ENCODE results near the gene PRKCH.

The PRKCH gene

DNA sequence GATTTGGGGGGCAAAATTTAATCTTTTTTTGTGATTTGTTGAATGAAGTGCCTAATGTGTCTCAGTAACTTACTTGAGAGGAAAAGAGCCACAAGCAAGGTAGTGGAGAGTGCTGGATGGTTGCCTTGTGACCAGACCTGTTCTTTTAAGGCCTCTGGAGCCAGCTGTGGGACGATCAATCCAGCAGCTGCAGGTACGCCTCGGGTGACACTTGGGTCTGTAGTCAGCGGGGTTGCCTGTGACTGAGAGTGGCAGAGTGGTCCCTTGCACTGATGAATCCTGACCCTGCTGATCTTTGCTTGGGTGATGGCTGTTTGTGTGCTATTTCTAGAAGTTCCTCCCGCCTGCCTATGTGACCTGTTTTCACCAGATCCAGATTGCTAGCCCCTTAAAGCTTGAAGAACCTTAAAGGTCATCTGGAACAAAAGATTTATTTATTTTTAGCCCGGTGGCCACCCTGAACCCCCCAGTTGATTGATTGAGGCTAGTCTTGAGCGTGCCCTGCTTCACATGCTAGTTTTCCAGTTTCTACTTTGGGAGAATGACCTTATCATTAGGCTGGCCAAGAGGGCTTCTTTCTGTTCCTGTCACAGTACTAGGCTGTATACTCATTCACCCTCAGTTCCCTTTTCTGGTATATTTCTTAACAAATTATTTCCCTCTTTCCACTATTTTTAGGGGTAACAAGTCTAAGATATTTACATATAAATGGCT, 23.2 kb downstream of the PRKCH start:
- no peaks in the 10 kb centered on the region for H3K36me3 Mint-ChIP-seq (ENCODE audit: low read depth)
- DNase-seq, result no peak
- TF ChIP-seq, protein P1, sequence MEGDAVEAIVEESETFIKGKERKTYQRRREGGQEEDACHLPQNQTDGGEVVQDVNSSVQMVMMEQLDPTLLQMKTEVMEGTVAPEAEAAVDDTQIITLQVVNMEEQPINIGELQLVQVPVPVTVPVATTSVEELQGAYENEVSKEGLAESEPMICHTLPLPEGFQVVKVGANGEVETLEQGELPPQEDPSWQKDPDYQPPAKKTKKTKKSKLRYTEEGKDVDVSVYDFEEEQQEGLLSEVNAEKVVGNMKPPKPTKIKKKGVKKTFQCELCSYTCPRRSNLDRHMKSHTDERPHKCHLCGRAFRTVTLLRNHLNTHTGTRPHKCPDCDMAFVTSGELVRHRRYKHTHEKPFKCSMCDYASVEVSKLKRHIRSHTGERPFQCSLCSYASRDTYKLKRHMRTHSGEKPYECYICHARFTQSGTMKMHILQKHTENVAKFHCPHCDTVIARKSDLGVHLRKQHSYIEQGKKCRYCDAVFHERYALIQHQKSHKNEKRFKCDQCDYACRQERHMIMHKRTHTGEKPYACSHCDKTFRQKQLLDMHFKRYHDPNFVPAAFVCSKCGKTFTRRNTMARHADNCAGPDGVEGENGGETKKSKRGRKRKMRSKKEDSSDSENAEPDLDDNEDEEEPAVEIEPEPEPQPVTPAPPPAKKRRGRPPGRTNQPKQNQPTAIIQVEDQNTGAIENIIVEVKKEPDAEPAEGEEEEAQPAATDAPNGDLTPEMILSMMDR (IDR thresholded peaks at IDR 0.05), result no peak
- H3K27me3 Mint-ChIP-seq (ENCODE audit: low read depth, poor library complexity), result peaks cover 13% of the 10 kb centered on the region
- H3K27ac Mint-ChIP-seq, result no peak overlapping the region
- H3K4me3 Mint-ChIP-seq, result no peak overlapping the region
- H3K9me3 Mint-ChIP-seq, result no peaks in the 10 kb centered on the region
- peaks cover 24% of the 10 kb centered on the region for H3K4me1 Mint-ChIP-seq

DNA sequence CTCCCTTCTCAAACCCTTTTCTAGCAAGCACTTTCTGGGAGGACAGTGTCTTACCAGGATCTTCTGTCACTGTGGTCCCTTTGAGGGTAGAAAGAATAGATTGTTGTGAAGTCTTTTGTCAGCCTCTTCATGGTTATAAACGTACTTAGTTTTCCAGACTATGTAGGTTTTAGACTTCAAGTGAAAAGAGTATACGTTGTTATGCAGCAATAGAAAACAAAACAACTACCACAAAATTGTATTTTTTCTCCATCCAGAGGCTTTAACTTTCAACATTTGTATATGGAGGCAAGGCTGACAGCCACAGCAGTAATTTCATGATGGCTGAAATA, 23.7 kb downstream of the PRKCH start:
- Mint-ChIP-seq H3K27me3 (ENCODE audit: low read depth, poor library complexity) (peaks cover 13% of the 10 kb centered on the region), H3K27ac (no peak overlapping the region), H3K4me3 (no peak overlapping the region), H3K36me3 (ENCODE audit: low read depth) (no peaks in the 10 kb centered on the region), H3K4me1 (peaks cover 24% of the 10 kb centered on the region), H3K9me3 (no peaks in the 10 kb centered on the region)
- TF ChIP-seq, protein P1 (IDR thresholded peaks at IDR 0.05), result no peak
- no peak for DNase-seq

DNA sequence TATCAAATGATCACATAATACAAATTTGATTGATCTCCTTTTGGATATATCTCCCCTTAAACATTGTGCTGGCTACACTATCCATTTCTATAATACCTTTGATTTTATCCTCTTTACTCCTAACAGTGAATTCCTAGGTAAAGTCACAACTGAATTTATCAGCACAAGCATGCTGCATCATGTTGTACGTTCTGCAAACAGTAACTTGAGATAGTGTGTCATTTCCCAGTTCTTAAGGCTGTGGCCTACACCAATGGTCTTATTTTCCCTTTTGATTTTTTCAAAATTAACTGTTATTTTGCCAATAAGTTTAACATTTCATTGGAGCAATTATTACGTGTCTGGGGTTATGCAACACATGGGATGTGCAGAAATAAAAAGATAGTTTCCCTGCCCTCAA, 24.8 kb downstream of the PRKCH start:
- no peaks in the 10 kb centered on the region for H3K9me3 Mint-ChIP-seq
- no peaks in the 10 kb centered on the region for H3K36me3 Mint-ChIP-seq (ENCODE audit: low read depth)
- peaks cover 24% of the 10 kb centered on the region for H3K4me1 Mint-ChIP-seq
- TF ChIP-seq, protein P1 (IDR thresholded peaks at IDR 0.05), result no peak
- DNase-seq, result no peak
- H3K27me3 Mint-ChIP-seq (ENCODE audit: low read depth, poor library complexity), result peaks cover 6% of the 10 kb centered on the region
- no peak overlapping the region for H3K4me3 Mint-ChIP-seq
- H3K27ac Mint-ChIP-seq, result no peak overlapping the region

DNA sequence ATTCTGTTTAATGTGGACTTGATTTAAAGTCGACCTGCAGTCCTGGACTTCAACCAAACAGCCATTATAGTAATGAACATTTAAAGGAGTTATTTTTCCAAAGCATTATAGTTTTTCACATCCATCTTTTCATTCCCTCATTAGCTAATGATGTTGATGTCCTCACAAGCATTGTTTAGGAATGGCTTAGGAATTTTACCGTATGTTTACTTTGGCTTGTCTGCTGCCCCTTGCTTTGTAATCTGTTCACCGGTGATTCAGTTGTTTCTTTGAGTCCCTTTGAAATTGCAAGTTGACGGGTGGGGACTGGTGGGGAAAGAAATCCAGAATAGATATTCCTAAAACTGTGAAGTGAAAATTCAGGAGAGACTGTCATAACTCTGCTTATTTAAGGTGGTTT, 25.4 kb downstream of the PRKCH start:
- H3K36me3 Mint-ChIP-seq (ENCODE audit: low read depth), result no peaks in the 10 kb centered on the region
- TF ChIP-seq, protein P1 (IDR thresholded peaks at IDR 0.05), result no peak
- no peak for DNase-seq
- H3K27ac Mint-ChIP-seq, result peak overlapping the region; percentile 24
- peaks cover 24% of the 10 kb centered on the region for H3K4me1 Mint-ChIP-seq
- H3K27me3 Mint-ChIP-seq (ENCODE audit: low read depth, poor library complexity), result peaks cover 3% of the 10 kb centered on the region
- H3K9me3 Mint-ChIP-seq, result no peaks in the 10 kb centered on the region
- no peak overlapping the region for H3K4me3 Mint-ChIP-seq

DNA sequence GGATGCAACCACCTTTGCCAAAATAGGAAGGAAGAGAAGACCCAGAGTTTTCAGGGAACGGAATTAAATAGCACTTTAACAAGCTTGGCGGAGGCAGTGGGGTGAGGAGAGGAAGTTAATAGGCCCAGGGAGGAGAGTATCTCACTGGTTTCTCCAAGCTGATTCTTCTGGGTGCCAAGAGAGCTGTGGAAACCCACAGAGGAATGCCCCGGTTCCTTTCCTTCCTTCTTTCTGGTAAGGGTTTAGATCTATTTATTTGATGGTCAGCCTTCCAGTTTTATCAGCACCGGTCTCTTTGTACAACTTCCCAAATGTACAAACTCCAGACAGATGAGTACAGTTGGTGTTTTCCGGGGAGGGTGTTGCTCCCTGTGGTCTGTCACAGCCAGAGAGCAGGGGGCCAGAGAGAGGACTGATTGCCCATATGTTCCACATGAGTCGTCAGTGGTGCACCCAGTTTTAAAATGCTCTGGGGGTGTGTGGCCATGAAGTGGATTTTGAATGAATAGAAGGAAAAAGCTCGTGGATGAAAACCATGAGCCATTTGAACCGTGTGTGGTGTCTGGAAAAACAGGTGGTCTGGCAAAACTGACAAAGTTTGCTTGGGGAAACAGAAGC, 26.6 kb downstream of the PRKCH start:
- Mint-ChIP-seq H3K27ac (no peak overlapping the region), H3K36me3 (ENCODE audit: low read depth) (no peaks in the 10 kb centered on the region), H3K4me1 (peaks cover 24% of the 10 kb centered on the region), H3K4me3 (peak overlapping the region; percentile 44), H3K9me3 (no peaks in the 10 kb centered on the region), H3K27me3 (ENCODE audit: low read depth, poor library complexity) (peaks cover 3% of the 10 kb centered on the region)
- no peak for DNase-seq
- TF ChIP-seq, protein P1 (IDR thresholded peaks at IDR 0.05), result no peak

Measured in nephron progenitor cell (in vitro differentiated cells).